ENCODE measurements around the gene CST7. TPM values are rescaled to one million over a fixed set of nuclear protein-coding genes. Genes with fewer than 3 reads are reported as not detected.

Gene CST7
- total RNA-seq, 1 experiment from 2014 or later: not detected

DNA sequence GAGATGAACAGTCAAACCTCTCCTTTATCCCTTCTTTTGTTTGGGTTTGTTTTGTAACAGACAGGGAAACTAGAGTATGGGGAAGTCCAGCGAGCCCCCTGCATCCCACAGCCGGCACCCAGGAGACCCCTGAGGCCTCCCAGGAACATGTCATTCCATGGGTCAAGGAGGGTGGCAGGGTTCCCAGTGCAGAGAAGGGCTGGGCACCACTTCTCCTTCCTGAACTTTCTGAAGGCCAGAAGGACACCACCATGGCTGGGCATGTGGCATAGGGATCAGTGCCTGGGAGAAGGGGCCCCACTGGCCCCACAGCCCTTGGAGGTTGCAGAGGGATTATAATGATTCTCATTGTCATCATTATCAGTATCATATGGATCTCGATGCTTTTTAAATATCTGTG lies 13.9 kb upstream of the CST7 start:
- H3T11ph ChIP-seq (ENCODE audit: low read length): no peak overlapping the region
- TF ChIP-seq, protein P1, sequence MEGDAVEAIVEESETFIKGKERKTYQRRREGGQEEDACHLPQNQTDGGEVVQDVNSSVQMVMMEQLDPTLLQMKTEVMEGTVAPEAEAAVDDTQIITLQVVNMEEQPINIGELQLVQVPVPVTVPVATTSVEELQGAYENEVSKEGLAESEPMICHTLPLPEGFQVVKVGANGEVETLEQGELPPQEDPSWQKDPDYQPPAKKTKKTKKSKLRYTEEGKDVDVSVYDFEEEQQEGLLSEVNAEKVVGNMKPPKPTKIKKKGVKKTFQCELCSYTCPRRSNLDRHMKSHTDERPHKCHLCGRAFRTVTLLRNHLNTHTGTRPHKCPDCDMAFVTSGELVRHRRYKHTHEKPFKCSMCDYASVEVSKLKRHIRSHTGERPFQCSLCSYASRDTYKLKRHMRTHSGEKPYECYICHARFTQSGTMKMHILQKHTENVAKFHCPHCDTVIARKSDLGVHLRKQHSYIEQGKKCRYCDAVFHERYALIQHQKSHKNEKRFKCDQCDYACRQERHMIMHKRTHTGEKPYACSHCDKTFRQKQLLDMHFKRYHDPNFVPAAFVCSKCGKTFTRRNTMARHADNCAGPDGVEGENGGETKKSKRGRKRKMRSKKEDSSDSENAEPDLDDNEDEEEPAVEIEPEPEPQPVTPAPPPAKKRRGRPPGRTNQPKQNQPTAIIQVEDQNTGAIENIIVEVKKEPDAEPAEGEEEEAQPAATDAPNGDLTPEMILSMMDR (conservative IDR thresholded peaks at IDR 0.05): no peak
- Mint-ChIP-seq H3K4me3 (no peak overlapping the region), H3K36me3 (ENCODE audit: insufficient read depth in 1 of 3, low read depth in 3 of 3) (0 out of 7 replicates have a peak, but pooled peaks cover 0 to 5% (median 3%) of the 10 kb centered on the region in 3 experiments), H3K4me1 (peaks cover 10% of the 10 kb centered on the region in 2 experiments), H3K9me3 (peaks cover 2 to 12% of the 10 kb centered on the region in 2 experiments; a peak in 4 of 5 replicates), H3K27ac (no peak overlapping the region), H3K27me3 (ENCODE audit: low read depth) (peaks cover 7% of the 10 kb centered on the region; the same call in 1 of the 2 replicates)
- no peak overlapping the region for H2BK120ac ChIP-seq (ENCODE audit: low read depth, low read length, poor library complexity, severe bottlenecking)
- no peak overlapping the region for H3K27ac ChIP-seq (ENCODE audit: insufficient read length, low read depth, low read length)
- no peak overlapping the region for H3K9ac ChIP-seq (ENCODE audit: extremely low read depth, insufficient read length, low read length)
- no peaks in the 10 kb centered on the region for H3K9me3 ChIP-seq (ENCODE audit: control insufficient read depth, low read depth, low read length)
- no peak overlapping the region for H2BK20ac ChIP-seq (ENCODE audit: low read depth, low read length, poor library complexity, severe bottlenecking)
- H4K20me1 ChIP-seq (ENCODE audit: control insufficient read depth, insufficient read depth, insufficient read length): no peaks in the 10 kb centered on the region
- H3K79me2 ChIP-seq (ENCODE audit: insufficient read depth, low read length): no peaks in the 10 kb centered on the region
- no peak overlapping the region for H3K18ac ChIP-seq (ENCODE audit: insufficient read length, low read depth, low read length)
- peaks cover 4% of the 10 kb centered on the region; the same call in 1 of the 2 replicates for H3K4me1 ChIP-seq (ENCODE audit: insufficient read depth, low read length)
- H4K5ac ChIP-seq (ENCODE audit: insufficient read length, low read depth, low read length): no peak overlapping the region
- H2BK12ac ChIP-seq (ENCODE audit: insufficient read length, low read depth, low read length): no peak overlapping the region
- H2BK5ac ChIP-seq (ENCODE audit: insufficient read length, low read length): no peak overlapping the region
- H2AFZ ChIP-seq (ENCODE audit: low read length): no peak overlapping the region
- H3K56ac ChIP-seq (ENCODE audit: insufficient read length, low read depth, low read length): no peak overlapping the region
- no peaks in the 10 kb centered on the region for H3K27me3 ChIP-seq (ENCODE audit: insufficient read depth, low read length)
- H2BK15ac ChIP-seq (ENCODE audit: low read depth, low read length): no peak overlapping the region
- H3K23ac ChIP-seq (ENCODE audit: insufficient read length, low read depth, low read length): no peak overlapping the region
- no peak for DNase-seq
- H3K79me1 ChIP-seq (ENCODE audit: insufficient read depth, low read depth, low read length, poor library complexity, severe bottlenecking): no peaks in the 10 kb centered on the region
- no peak overlapping the region for H3K4ac ChIP-seq (ENCODE audit: low read depth, low read length)
- no CpG with 5 or more reads among the region's 3 CpGs for WGBS (ENCODE audit: extremely low coverage, insufficient read length, low lambda C conversion rate)
- no peak overlapping the region for H4K91ac ChIP-seq (ENCODE audit: insufficient read length, low read depth, low read length)
- H2AK5ac ChIP-seq (ENCODE audit: insufficient read length, low read length): no peak overlapping the region
- no peaks in the 10 kb centered on the region for H3K23me2 ChIP-seq (ENCODE audit: insufficient read length, low read depth, low read length, poor library complexity, severe bottlenecking)
- no peak overlapping the region for H4K8ac ChIP-seq (replicated peaks; ENCODE audit: insufficient read length, low read depth, low read length)
- H3K14ac ChIP-seq (ENCODE audit: insufficient read depth, low read length): no peak overlapping the region
- H3K4me2 ChIP-seq (ENCODE audit: insufficient read depth, insufficient read length, low read length): no peak overlapping the region
